ENCODE data around the gene CCNE1. TPM values are rescaled to one million over a fixed set of nuclear protein-coding genes. Genes with fewer than 3 reads are reported as not detected.
"Not testable (repeated sequence)": the region's sequence is repeated elsewhere in the genome, so short reads cannot be mapped to it uniquely, and the experiment has no call there.

The CCNE1 gene
- total RNA-seq, 2 donors from 2014 or later = 39.3 to 41.9 TPM

DNA sequence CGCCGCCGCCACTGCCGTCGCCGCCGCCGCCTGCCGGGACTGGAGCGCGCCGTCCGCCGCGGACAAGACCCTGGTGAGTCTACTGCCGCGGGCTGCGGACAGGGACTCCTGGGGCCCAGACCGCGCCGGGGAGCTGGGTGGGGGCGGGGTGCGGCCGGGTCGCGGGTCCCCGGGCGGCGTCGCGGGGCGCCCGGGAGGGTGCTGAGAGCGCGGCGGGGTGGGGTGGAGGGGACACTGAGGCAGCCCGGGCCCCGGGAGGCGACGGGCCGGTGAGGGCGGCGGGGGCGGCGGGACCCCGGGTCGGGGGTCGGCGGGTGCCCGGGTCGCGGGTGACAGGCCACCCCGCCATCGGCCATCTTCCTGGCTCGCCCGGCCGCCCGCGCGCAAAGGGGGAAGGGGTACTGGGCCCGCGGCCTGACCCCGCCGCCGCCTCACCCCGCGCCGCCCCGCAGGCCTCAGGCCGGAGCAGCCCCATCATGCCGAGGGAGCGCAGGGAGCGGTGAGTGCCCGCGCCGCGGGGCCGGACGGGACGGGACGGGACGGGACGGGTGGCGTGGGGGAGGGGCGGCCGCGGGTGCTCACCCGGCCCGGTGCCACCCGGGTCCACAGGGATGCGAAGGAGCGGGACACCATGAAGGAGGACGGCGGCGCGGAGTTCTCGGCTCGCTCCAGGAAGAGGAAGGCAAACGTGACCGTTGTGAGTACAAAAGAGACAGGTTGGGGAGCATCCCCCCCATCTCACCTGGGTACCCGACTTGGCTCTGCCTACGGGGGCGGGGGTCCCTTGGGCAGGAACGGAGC, 489 bp downstream of the CCNE1 start:
- peak; percentile 2 to 9 for ATAC-seq (replicated peaks in 1 of 2)
- Mint-ChIP-seq H3K36me3 (ENCODE audit: insufficient read depth in 2 of 2) (peaks cover 5 to 14% of the 10 kb centered on the region in 2 donors), H3K27me3 (ENCODE audit: low read depth) (no peaks in the 10 kb centered on the region), H3K9me3 (no peaks in the 10 kb centered on the region), H3K4me1 (ENCODE audit: low read depth) (peaks cover 27% of the 10 kb centered on the region), H3K4me3 (peak overlapping the region; percentile 85 to 94), H3K27ac (no peak overlapping the region)
- peak; percentile 27 to 42 for DNase-seq

- DNase-seq = no peak
- Mint-ChIP-seq H3K4me1 (ENCODE audit: low read depth) (peaks cover 23% of the 10 kb centered on the region), H3K4me3 (peak overlapping the region; percentile 85 to 94), H3K36me3 (ENCODE audit: insufficient read depth in 2 of 2) (peaks cover 7 to 18% of the 10 kb centered on the region in 2 donors), H3K27ac (peak overlapping the region; percentile 28), H3K27me3 (ENCODE audit: low read depth) (no peaks in the 10 kb centered on the region), H3K9me3 (no peaks in the 10 kb centered on the region)
- ATAC-seq (replicated peaks in 1 of 2) = no peak
These were observed 1.1 kb downstream of the CCNE1 start for GRCh38 chr19:29812881-29813275.

- peaks cover 22% of the 10 kb centered on the region for H3K4me1 Mint-ChIP-seq (ENCODE audit: low read depth)
- peak overlapping the region; percentile 85 to 94 for H3K4me3 Mint-ChIP-seq
- no peak for ATAC-seq (replicated peaks in 1 of 2)
- peaks cover 7 to 18% of the 10 kb centered on the region in 2 donors for H3K36me3 Mint-ChIP-seq (ENCODE audit: insufficient read depth in 2 of 2)
- H3K27me3 Mint-ChIP-seq (ENCODE audit: low read depth) = no peaks in the 10 kb centered on the region
- H3K27ac Mint-ChIP-seq = no peak overlapping the region
- H3K9me3 Mint-ChIP-seq = no peaks in the 10 kb centered on the region
- no peak for DNase-seq
These were observed 1.9 kb downstream of the CCNE1 start for GRCh38 chr19:29813642-29814041.

DNA sequence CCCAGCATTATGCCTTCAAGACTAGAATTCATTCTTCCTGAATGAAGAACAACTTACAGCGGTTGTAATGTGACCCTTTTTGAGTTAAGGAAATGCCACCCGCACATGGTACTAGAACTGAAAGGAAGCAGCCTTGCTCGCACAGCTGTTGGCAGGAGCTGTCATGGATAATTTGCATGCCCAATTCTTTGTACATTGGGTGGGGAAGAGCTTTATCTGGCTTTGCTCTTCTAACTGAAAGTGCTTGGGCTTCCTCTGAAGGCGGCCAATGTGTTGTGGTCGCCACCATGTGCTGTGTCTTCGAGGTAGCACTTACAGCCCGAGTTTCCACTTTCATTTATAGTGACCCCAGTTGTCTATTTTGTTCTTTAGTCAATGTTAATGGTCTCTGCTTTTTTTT, 3.4 kb downstream of the CCNE1 start:
- DNase-seq = no peak
- Mint-ChIP-seq H3K4me1 (ENCODE audit: low read depth) (peaks cover 18% of the 10 kb centered on the region), H3K4me3 (no peak overlapping the region), H3K36me3 (ENCODE audit: insufficient read depth in 2 of 2) (peaks cover 8 to 21% of the 10 kb centered on the region in 2 donors), H3K9me3 (no peaks in the 10 kb centered on the region), H3K27ac (no peak overlapping the region), H3K27me3 (ENCODE audit: low read depth) (no peaks in the 10 kb centered on the region)
- ATAC-seq (replicated peaks in 1 of 2) = no peak

GRCh38 chr19:29817316-29817715, 5.5 kb downstream of the CCNE1 start:
- peaks cover 12% of the 10 kb centered on the region for H3K4me1 Mint-ChIP-seq (ENCODE audit: low read depth)
- ATAC-seq (replicated peaks in 1 of 2) = no peak
- peaks cover 9 to 32% of the 10 kb centered on the region in 2 donors for H3K36me3 Mint-ChIP-seq (ENCODE audit: insufficient read depth in 2 of 2)
- no peak for DNase-seq
- H3K27ac Mint-ChIP-seq = no peak overlapping the region
- no peaks in the 10 kb centered on the region for H3K9me3 Mint-ChIP-seq
- no peak overlapping the region for H3K4me3 Mint-ChIP-seq
- no peaks in the 10 kb centered on the region for H3K27me3 Mint-ChIP-seq (ENCODE audit: low read depth)

DNA sequence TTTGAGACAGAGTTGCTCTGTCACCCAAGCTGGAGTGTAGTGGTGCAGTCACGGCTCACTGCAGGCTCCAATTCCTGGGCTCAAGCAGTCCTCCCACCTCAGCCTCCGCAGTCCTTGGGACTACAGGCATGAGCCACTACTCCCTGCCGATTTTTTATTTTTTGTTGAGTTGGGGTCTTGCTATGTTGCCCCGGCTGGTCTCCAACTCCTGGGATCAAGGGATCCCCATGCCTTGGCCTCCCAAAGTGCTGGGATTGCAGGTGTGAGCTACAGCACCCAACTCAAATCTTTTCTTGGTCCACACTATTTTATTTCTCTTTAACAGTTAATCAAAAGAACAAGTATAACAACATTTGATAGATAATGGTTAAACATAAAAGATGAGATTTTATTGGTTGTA, 7.5 kb downstream of the CCNE1 start:
- no peaks in the 10 kb centered on the region for H3K27me3 Mint-ChIP-seq (ENCODE audit: low read depth)
- H3K36me3 Mint-ChIP-seq (ENCODE audit: insufficient read depth in 2 of 2) = peaks cover 8 to 38% of the 10 kb centered on the region in 2 donors
- no peak overlapping the region for H3K27ac Mint-ChIP-seq
- ATAC-seq (replicated peaks in 1 of 2) (no peak), DNase-seq (no peak)
- no peaks in the 10 kb centered on the region for H3K9me3 Mint-ChIP-seq
- H3K4me3 Mint-ChIP-seq = no peak overlapping the region
- no peaks in the 10 kb centered on the region for H3K4me1 Mint-ChIP-seq (ENCODE audit: low read depth)

GRCh38 chr19:29819986-29820385, 8.2 kb downstream of the CCNE1 start:
- H3K9me3 Mint-ChIP-seq = no peaks in the 10 kb centered on the region
- ATAC-seq (replicated peaks in 1 of 2) (no peak), DNase-seq (no peak)
- H3K4me1 Mint-ChIP-seq (ENCODE audit: low read depth) = no peaks in the 10 kb centered on the region
- no peak overlapping the region for H3K27ac Mint-ChIP-seq
- H3K27me3 Mint-ChIP-seq (ENCODE audit: low read depth) = no peaks in the 10 kb centered on the region
- peaks cover 8 to 36% of the 10 kb centered on the region in 2 donors for H3K36me3 Mint-ChIP-seq (ENCODE audit: insufficient read depth in 2 of 2)
- no peak overlapping the region for H3K4me3 Mint-ChIP-seq

- no peaks in the 10 kb centered on the region for H3K4me1 Mint-ChIP-seq (ENCODE audit: low read depth)
- no peak for ATAC-seq (replicated peaks in 1 of 2)
- H3K36me3 Mint-ChIP-seq (ENCODE audit: insufficient read depth in 2 of 2) = peaks cover 5 to 28% of the 10 kb centered on the region in 2 donors
- no peaks in the 10 kb centered on the region for H3K27me3 Mint-ChIP-seq (ENCODE audit: low read depth)
- no peak for DNase-seq
- no peak overlapping the region for H3K27ac Mint-ChIP-seq
- H3K4me3 Mint-ChIP-seq = no peak overlapping the region
- H3K9me3 Mint-ChIP-seq = no peaks in the 10 kb centered on the region
These were observed 12.0 kb downstream of the CCNE1 start for GRCh38 chr19:29823581-29824330.

DNA sequence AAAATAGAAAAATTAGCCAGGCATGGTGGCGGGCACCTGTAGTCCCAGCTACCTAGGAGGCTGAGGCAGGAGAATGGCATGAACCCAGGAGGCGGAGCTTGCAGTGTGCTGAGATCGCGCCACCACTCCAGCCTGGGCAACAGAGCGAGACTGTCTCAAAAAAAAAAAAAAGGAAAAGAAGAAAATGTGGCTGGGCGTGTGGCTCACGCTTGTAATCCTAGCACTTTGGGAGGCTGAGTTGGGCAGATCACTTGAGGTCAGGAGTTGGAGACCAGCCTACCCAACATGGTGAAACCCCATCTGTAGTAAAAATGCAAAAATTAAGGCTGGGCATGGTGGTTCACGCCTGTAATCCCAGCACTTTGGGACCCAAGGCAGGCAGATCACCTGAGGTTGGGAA, 13.5 kb downstream of the CCNE1 start:
- not testable (repeated sequence) for H3K27ac Mint-ChIP-seq; H3K4me1 Mint-ChIP-seq (ENCODE audit: low read depth); H3K4me3 Mint-ChIP-seq; DNase-seq; H3K27me3 Mint-ChIP-seq (ENCODE audit: low read depth); H3K9me3 Mint-ChIP-seq; ATAC-seq (replicated peaks in 1 of 2)
- peaks cover 3 to 25% of the 10 kb centered on the region in 2 donors for H3K36me3 Mint-ChIP-seq (ENCODE audit: insufficient read depth in 2 of 2)

- peak; percentile 76 to 77 for DNase-seq
- Mint-ChIP-seq H3K27ac (peak overlapping the region; percentile 86), H3K4me1 (ENCODE audit: low read depth) (peaks cover 54% of the 10 kb centered on the region)
These were observed 19.3 kb downstream of the CCNE1 start for GRCh38 chr19:29831041-29831548.

DNA sequence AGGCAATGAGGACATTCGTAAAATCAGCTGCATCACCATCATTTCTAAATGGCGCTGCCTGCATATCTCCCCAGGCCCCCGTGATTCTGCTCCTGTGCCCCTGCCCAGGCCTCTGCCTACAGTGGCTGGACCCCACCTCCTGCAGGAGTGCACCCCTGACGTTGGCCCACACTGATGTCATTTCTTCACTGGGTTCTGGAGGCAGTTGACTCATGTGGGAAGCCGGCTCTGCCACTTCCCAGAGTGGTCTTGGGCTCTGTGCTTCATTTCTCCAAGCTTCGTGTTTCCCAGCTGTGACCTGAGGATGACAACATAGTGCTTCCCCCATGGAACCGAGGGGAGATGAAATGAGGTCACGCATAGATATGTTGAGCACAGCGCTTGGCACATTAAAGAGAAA, 19.9 kb downstream of the CCNE1 start:
- peak overlapping the region; percentile 40 to 84 for H3K4me3 Mint-ChIP-seq
- no peak overlapping the region for H3K27ac Mint-ChIP-seq
- no peak for DNase-seq
- peaks cover 60% of the 10 kb centered on the region for H3K4me1 Mint-ChIP-seq (ENCODE audit: low read depth)
- peaks cover 0 to 3% of the 10 kb centered on the region in 2 donors for H3K9me3 Mint-ChIP-seq
- no peaks in the 10 kb centered on the region for H3K27me3 Mint-ChIP-seq (ENCODE audit: low read depth)
- H3K36me3 Mint-ChIP-seq (ENCODE audit: insufficient read depth in 2 of 2) = peaks cover 3 to 4% of the 10 kb centered on the region in 2 donors
- ATAC-seq (replicated peaks in 1 of 2) = peak in 1 of 2 donors; percentile 11

More at GRCh38 chr19:29831041-29831548, 19.3 kb downstream of the CCNE1 start:
- H3K4me3 Mint-ChIP-seq = peak overlapping the region; percentile 78 to 84
- ATAC-seq (replicated peaks in 1 of 2) = peak; percentile 96 to 97
- H3K9me3 Mint-ChIP-seq = peaks cover 0 to 3% of the 10 kb centered on the region in 2 donors
- H3K27me3 Mint-ChIP-seq (ENCODE audit: low read depth) = no peaks in the 10 kb centered on the region
- peaks cover 3 to 4% of the 10 kb centered on the region in 2 donors for H3K36me3 Mint-ChIP-seq (ENCODE audit: insufficient read depth in 2 of 2)

DNA sequence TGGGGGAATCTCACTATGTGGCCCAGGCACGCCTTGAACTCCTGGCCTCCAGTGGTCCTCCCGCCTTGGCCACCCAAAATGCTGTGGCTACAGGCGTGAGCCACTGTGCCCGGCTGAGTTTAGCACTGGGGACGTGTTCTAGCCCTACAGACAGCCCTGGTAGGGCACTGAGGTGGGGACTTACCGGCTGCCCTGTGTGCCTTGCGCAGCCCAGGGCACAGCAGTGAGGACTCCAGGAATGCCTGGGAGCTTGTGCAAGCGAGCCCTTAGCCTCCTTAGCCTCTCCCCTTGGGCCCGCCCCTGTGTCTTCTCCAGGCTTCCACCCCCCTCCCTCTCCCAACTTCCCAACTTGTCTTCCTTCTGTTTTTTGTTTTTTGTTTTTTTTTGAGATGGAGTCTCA, 21.0 kb downstream of the CCNE1 start:
- peaks cover 71% of the 10 kb centered on the region for H3K4me1 Mint-ChIP-seq (ENCODE audit: low read depth)
- ATAC-seq (replicated peaks in 1 of 2) = no peak
- H3K9me3 Mint-ChIP-seq = peaks cover 0 to 3% of the 10 kb centered on the region in 2 donors
- H3K27ac Mint-ChIP-seq = no peak overlapping the region
- peaks cover 3 to 4% of the 10 kb centered on the region in 2 donors for H3K36me3 Mint-ChIP-seq (ENCODE audit: insufficient read depth in 2 of 2)
- no peak overlapping the region for H3K4me3 Mint-ChIP-seq
- no peak for DNase-seq
- H3K27me3 Mint-ChIP-seq (ENCODE audit: low read depth) = no peaks in the 10 kb centered on the region

DNA sequence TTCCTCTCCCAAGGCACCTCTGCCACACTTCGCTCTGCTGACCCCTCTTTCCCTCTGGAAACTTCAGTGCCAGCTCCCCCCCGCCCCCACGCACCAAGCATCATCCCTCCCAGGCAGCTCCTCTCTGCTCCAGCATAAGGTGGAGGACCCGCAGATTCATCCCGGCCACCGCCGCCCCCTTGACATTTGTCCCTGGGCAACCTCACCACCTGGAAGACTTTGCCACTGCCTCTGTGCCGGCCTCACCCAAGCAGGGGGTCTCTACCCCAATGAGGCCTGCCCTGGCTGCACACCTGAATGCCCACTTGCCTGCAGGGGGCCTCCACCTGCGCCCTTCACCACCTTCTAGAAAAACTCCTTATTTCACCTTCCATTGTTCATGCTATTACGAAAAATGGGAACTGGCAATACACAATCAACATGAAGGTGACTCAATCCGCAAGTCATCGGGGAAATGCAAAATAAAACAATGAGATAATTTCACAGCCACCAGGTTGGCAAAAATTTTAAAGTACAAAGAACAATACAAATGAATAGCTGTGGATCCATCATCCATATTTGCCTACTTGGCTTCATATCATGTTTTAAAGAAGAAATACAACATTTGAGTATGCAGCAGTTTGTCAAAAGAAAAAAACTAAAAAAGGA, 21.9 kb downstream of the CCNE1 start:
- DNase-seq (no peak), ATAC-seq (replicated peaks in 1 of 2) (no peak)
- Mint-ChIP-seq H3K27ac (no peak overlapping the region), H3K4me3 (no peak overlapping the region), H3K4me1 (ENCODE audit: low read depth) (peaks cover 80% of the 10 kb centered on the region), H3K9me3 (peaks cover 0 to 3% of the 10 kb centered on the region in 2 donors), H3K27me3 (ENCODE audit: low read depth) (no peaks in the 10 kb centered on the region), H3K36me3 (ENCODE audit: insufficient read depth in 2 of 2) (peaks cover 3 to 4% of the 10 kb centered on the region in 2 donors)

All from activated T-cell treated with anti-CD3 and anti-CD28 coated beads, Interleukin-2, amount 50 U/mL, for 72 hours (primary cell).